Hippocampal formation (tissue), 2 donors: Measurements from ENCODE around the gene SARS1.
"Not testable (repeated sequence)": the region's sequence is repeated elsewhere in the genome, so short reads cannot be mapped to it uniquely, and the experiment has no call there.

Experiments
- DNase-seq, 2 donors: peaks; one replicate each; lab custom pipeline; 2025; lab: John Stamatoyannopoulos, UW

SARS1 gene

GRCh38 chr1:109213824-109214693 lies at the start of gene SARS1:
TSS of gene SARS1 (plus strand) at chr1:109213918. CDS start at chr1:109213993, 75 bp downstream.
- peak; percentile 69 to 88 for DNase-seq

DNA sequence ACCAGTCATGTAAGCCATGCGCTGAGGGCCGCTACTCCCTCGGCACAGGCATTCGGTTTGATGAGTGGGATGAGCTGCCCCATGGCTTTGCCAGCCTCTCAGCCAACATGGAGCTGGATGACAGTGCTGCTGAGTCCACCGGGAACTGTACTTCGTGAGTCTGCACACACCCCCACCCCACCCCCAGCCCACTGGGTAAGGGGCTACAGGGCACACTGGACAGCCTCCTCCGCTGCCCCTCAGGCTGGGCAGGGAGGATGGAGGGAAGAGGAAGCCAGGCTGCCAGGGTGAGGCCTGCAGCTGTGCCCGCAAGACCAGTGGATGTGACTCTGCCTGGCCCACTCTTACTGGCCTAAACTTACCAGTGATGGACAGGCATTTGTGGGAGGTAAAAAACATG lies 49.2 kb upstream of the SARS1 start:
- no peak for DNase-seq

DNA sequence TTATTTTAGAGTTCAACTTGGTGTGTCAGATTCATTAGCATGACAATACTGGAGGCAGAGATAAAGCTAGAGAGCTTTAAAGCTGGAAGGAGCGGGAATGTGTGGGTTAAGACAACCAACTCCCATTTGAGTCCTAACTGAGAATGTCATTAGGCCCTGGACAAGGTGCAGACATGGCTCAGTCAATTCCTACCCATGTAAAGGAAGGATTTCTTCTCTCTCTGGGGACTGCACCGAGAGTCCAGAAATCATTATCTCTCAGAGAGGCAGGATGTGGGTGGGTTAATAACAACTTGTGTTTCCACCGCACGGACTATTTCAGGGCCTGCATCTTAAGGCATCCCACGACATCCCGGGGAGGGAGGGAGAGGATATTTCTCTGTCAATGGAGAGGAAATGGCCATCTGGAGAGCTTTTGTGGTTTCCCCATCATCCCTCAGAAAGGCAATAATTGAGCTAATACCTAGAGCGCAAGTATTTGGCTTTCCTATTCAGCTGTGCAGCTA lies 46.7 kb upstream of the SARS1 start:
- DNase-seq = no peak

DNA sequence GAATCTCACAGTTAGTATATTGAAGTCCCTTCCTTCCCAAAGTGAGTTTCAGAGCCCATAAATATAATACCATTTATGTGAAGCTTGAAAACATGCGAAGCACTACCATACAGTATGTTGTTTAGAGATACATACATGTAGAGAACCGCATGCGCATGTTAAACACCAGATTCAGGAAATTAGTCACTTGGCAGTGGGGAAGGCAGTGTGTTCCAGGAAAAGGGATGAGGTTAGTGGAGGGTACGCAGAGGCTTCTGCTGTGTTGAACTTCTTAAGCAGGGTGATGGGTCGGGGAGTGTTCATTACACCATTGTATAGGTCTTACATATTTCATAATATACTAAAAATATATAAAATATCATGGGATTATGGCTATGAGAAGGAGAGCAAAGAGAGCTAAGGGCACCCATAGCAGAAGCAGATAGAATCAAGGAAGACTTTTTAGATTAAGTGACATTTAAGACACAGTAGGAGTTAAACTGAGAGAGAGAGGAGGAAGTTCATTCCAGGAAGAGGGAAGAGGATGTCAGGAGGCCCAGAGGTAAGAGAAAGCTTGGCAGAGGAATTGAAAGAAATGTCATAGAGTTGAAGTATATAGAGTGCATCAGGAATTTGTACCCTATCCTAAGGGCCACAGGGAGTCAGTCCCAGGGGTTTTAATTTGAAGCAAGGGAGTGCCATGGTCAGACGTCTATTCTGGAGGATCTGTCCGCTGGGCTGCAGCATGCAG lies 43.5 kb upstream of the SARS1 start:
- DNase-seq = no peak

DNA sequence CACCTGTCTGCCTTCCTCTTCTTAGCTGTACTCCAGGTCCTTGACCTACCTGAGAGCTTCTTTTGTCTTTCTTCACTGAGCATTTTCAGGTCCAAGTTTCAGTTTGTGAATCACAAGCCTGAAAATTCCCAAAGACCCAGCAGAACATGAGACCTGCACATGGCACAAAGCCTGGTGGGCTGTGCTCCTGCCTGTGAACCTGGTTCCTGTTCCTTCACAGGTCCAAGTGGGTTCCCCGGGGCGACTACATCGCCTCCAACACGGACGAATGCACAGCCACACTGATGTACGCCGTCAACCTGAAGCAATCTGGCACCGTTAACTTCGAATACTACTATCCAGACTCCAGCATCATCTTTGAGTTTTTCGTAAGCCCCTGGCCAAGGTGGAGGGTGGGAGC lies 42.1 kb upstream of the SARS1 start:
- DNase-seq = no peak

DNA sequence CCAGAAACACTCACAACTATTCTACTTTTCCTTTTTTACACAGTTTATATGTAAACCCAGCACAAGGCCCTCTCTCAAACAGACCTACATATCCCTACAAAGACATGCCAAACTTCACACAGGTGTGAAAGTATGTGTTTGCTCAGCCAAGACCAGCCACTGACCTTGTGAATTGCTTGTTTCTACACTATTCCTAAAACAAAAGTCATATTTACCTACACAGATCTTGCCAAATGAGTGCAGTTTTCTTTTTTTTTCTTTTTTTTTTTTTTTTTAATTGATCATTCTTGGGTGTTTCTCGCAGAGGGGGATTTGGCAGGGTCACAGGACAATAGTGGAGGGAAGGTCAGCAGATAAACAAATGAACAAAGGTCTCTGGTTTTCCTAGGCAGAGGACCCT lies 37.4 kb upstream of the SARS1 start:
- not testable (repeated sequence) for DNase-seq

DNA sequence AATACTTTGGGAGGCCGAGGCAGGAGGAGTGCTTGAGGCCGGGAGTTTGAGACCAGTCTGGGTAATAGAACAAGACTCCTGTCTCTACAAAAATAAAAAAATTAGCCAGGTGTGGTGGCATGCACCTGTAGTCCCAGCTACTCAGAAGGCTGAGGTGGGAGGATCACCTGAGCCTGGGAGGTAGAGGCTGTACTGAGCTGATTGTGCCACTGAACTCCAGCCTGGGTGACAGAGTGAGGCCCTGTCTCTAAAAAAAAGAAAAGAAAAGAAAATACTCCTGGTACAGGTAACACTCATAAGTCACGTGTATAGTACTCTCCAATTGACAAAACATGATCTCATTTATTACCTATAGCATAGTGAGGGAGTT lies 33.0 kb upstream of the SARS1 start:
- not testable (repeated sequence) for DNase-seq

- no peak for DNase-seq
Measured at GRCh38 chr1:109181085-109181806, 32.5 kb upstream of the SARS1 start.

DNA sequence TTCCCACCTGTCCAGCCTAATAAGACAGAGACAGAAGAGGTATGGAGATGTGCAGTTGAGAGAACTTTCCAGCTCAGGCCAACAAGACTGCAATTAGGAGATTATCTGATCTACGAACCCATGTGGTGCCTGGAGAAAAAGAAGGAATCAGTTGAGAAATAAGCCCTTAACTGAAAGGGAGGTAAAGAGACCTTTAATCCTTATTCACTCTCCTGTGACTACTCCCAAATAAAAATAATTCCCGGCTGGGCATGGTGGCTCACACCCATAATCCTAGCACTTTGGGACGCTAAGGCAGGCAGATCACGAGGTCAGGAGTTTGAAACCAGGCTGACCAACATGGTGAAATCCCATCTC lies 31.9 kb upstream of the SARS1 start:
- DNase-seq = no peak

GRCh38 chr1:109183058-109183738 lies 30.5 kb upstream of the SARS1 start:
- no peak for DNase-seq

- DNase-seq = no peak
Measured at GRCh38 chr1:109184687-109185086, 29.0 kb upstream of the SARS1 start.

GRCh38 chr1:109185357-109185756 lies 28.4 kb upstream of the SARS1 start:
- DNase-seq = no peak

GRCh38 chr1:109185990-109186732 lies 27.6 kb upstream of the SARS1 start:
- DNase-seq = peak in 1 of 2 donors; percentile 13

DNA sequence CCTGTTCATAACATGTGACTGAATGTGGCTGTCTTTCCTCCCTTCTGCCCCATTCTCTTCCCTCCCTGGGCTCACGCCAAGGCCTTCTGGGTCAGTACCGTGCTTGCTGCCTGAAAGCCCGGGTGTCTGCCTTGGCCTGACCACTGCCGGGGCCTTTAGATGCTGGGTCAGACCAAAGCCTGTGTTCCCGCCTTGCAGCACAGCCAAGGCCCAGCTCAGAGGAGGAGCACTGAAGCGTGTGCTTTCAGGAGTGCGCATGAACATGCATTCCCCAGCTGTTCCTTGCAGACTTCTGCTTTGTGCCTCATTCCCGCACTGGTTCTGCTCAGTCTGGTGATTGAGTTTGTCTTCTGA lies 27.0 kb upstream of the SARS1 start:
- DNase-seq = peak; percentile 53 to 58

GRCh38 chr1:109187127-109187526 lies 26.6 kb upstream of the SARS1 start:
- DNase-seq = no peak

DNA sequence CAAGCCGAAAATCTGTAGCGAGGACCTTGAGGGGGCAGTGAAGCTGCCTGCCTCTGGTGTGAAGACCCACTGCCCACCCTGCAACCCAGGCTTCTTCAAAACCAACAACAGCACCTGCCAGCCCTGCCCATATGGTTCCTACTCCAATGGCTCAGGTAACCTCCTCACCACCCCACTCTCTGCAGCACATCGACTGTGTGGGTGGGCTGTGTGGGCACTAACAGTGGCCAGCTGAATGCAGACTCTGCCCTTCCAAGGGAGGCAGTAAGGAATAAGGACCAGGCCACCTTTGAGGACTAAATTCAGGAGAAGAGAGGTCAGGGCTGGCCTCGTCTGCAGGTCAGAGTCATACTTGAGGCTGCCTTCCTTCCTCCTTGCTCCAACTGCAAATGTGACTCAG lies 25.5 kb upstream of the SARS1 start:
- DNase-seq = no peak

DNA sequence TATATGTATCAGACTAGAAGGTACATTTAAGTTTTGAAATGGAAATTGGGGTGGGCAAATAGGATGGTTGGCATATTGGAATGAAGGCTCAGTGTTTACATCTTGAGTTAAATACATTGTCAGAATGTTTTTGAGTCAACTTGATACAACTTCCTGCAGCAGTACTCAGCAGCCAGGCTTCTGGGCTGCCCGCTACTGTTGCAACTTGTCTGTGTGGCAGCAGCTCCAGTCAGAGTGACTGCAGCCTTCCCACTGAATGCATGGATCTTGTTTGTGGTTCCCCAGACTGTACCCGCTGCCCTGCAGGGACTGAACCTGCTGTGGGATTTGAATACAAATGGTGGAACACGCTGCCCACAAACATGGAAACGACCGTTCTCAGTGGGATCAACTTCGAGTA lies 24.9 kb upstream of the SARS1 start:
- no peak for DNase-seq

- DNase-seq = no peak
Measured at GRCh38 chr1:109190189-109190588, 23.5 kb upstream of the SARS1 start.

- DNase-seq = no peak
Measured at GRCh38 chr1:109191377-109191776, 22.3 kb upstream of the SARS1 start.

- no peak for DNase-seq
Measured at GRCh38 chr1:109191891-109192290, 21.8 kb upstream of the SARS1 start.

- DNase-seq = no peak
Measured at GRCh38 chr1:109192433-109192832, 21.3 kb upstream of the SARS1 start.
